HepG2 (cell line): ENCODE measurements around the gene STXBP4. TPM values are rescaled to one million over a fixed set of nuclear protein-coding genes. Genes with fewer than 3 reads are reported as not detected.

Experiments used
- ATAC-seq: fragments of 200-7000 bp; cut with Tn5 transposase; 3 replicates; pipeline ENCODE4 v1.9.1; 2020; ENCODE audit warnings: mild to moderate bottlenecking, moderate library complexity
- BruUV-seq: library from RNA; stranded (reverse); fragments of 400-500 nt; replicated peaks from 2 replicates; lab custom pipeline; 2021; lab: Mats Ljungman, UMichigan
- CTCF ChIA-PET: fragments of 300-600 bp; formaldehyde crosslinking; extraction: SDS; loops from one replicate; lab custom pipeline; 2021; ENCODE audit warnings: low total read pairs, inconsistent platforms, low intra/inter-chr PET ratio; lab: Yijun Ruan, JAX
- POLR2A ChIA-PET: fragments of 350-600 bp; sonication (Branson Sonifier 250); formaldehyde crosslinking; loops from one replicate; lab custom pipeline; 2020; ENCODE audit warnings: antibody characterized with exemption, inconsistent platforms; lab: Yijun Ruan, JAX
- DNase-seq: peaks from one replicate; pipeline ENCODE4 v3.0.0-alpha.2; 2015; ENCODE audit warnings: low spot score
- FAIRE-seq: peaks from 3 replicates; lab custom pipeline; 2011; peaks lifted over from hg19 to GRCh38; lab: Jason Lieb, UNC
- H2AFZ ChIP-seq: one replicate; pipeline ENCODE4 v1.6.1; 2011; ENCODE audit warnings: low read length, inconsistent platforms
- H3K27ac ChIP-seq: fragments of 300-600 bp; 3 replicates; pipeline ENCODE4 v1.8.0; 2011; ENCODE audit warnings: mixed run types, mild to moderate bottlenecking, mixed read lengths, low read length, inconsistent platforms; ENCODE audit not compliant: insufficient read depth; ENCODE audit errors: extremely low read length
- H3K27me3 ChIP-seq, 2 experiments: fragments of 200-600 bp in 1 of 2; 2 replicates in 1 of 2; 3 replicates in 1 of 2; pipeline versions ENCODE4 v1.6.0 to v1.8.0; 2011; ENCODE audit warnings: low read length in 2 of 2, mild to moderate bottlenecking in 2 of 2, moderate library complexity in 2 of 2, inconsistent platforms in 1 of 2; ENCODE audit not compliant: insufficient read depth in 2 of 2, control insufficient read depth in 1 of 2
- H3K36me3 ChIP-seq, 2 experiments: fragments of 200-600 bp in 1 of 2; replicated peaks in 1 of 2; 2 replicates in 1 of 2; 3 replicates in 1 of 2; pipeline versions ENCODE4 v1.5.1 to v1.8.0; 2011; ENCODE audit warnings: low read length in 2 of 2, inconsistent platforms in 1 of 2; ENCODE audit not compliant: insufficient read depth in 2 of 2, control insufficient read depth in 1 of 2
- H3K4me1 ChIP-seq: 2 replicates; pipeline ENCODE4 v1.5.1; 2012; ENCODE audit warnings: low read length, inconsistent platforms; ENCODE audit not compliant: insufficient read depth
- H3K4me2 ChIP-seq: 2 replicates; pipeline ENCODE4 v1.6.0; 2011; ENCODE audit warnings: low read depth, low read length, inconsistent platforms
- H3K4me3 ChIP-seq, 3 experiments: fragments of 200-600 bp in 1 of 3; sonication (generic), shearing (Covaris generic) in 1 of 3; replicated peaks in 1 of 3; 2 replicates each; pipeline ENCODE4 v1.5.1; 2011 to 2016; ENCODE audit warnings: low read length in 3 of 3, inconsistent platforms in 2 of 3, low read depth in 2 of 3, mild to moderate bottlenecking in 2 of 3, control low read depth in 1 of 3, mixed read lengths in 1 of 3; ENCODE audit not compliant: insufficient read depth in 1 of 3
- H3K79me2 ChIP-seq: one replicate; pipeline ENCODE4 v1.6.1; 2011; ENCODE audit warnings: low read length, inconsistent platforms; ENCODE audit not compliant: insufficient read depth
- H3K9ac ChIP-seq: 2 replicates; pipeline ENCODE4 v1.6.0; 2011; ENCODE audit warnings: mild to moderate bottlenecking, low read depth, low read length, inconsistent platforms; ENCODE audit not compliant: insufficient read depth
- H3K9me3 ChIP-seq: 2 replicates; pipeline ENCODE4 v1.5.1; 2012; ENCODE audit warnings: mild to moderate bottlenecking, low read length
- H4K20me1 ChIP-seq: 2 replicates; pipeline ENCODE4 v1.6.0; 2011; ENCODE audit warnings: inconsistent platforms, mild to moderate bottlenecking, low read length, moderate library complexity; ENCODE audit not compliant: insufficient read depth
- ATF7 ChIP-seq, 2 experiments: fragments of 450-650 bp in 1 of 2; sonication (generic) in 1 of 2; formaldehyde crosslinking in 1 of 2; IDR thresholded peaks; 2 replicates each; pipeline versions ENCODE4 v1.4.0 to v1.6.1; 2016 to 2020; ENCODE audit warnings: antibody characterized with exemption in 1 of 2, mild to moderate bottlenecking in 1 of 2, missing genetic modification reagents in 1 of 2
- CEBPB ChIP-seq: IDR thresholded peaks from 2 replicates; pipeline ENCODE4 v1.6.1; 2011; ENCODE audit warnings: low read depth, low read length, improper control_type of control experiment, borderline replicate concordance
- FOSL2 ChIP-seq: sonication (generic); formaldehyde crosslinking; IDR thresholded peaks from 2 replicates; pipeline ENCODE4 v1.4.0; 2020; ENCODE audit warnings: missing genetic modification reagents
- KAT8 ChIP-seq: IDR thresholded peaks from 2 replicates; pipeline ENCODE4 v1.6.1; 2016; ENCODE audit warnings: missing genetic modification reagents, missing compliant biosample characterization
- PCBP2 ChIP-seq: fragments of 200-400 bp; formaldehyde crosslinking; optimal IDR thresholded peaks from 2 replicates; pipeline ENCODE3; 2018; ENCODE audit warnings: low read length, low read depth; ENCODE audit not compliant: poor library complexity, severe bottlenecking
- ZNF678 ChIP-seq: sonication (generic); formaldehyde crosslinking; IDR thresholded peaks from 2 replicates; pipeline ENCODE4 v1.4.0; 2020; ENCODE audit warnings: mild to moderate bottlenecking, missing genetic modification reagents
- ZNF782 ChIP-seq: sonication (generic); formaldehyde crosslinking; IDR thresholded peaks from 2 replicates; pipeline ENCODE4 v1.4.0; 2020; ENCODE audit warnings: missing genetic modification reagents, mild to moderate bottlenecking, borderline replicate concordance
- WGBS: methylation state at CpG from one replicate; pipeline ENCODE4 v1.1.6; 2017; ENCODE audit warnings: low lambda C conversion rate; 5-methylcytosine and 5-hydroxymethylcytosine counted together
- in situ Hi-C: cut with HindIII; loops from 2 replicates; pipeline ENCODE4 v1.10.0; 2017; ENCODE audit warnings: low pct_unique_long_range_greater_than_20kb; ENCODE audit not compliant: extremely low pct_ligation_motif_present
- intact Hi-C: fragments of 100-400 bp; cut with micrococcal nuclease; formaldehyde crosslinking; loops from one replicate; pipeline ENCODE4 v1.10.0; 2022; ENCODE audit not compliant: unreplicated experiment
- polyA plus RNA-seq, 8 experiments: library from polyadenylated mRNA; depleted of rRNA in 3 of 8; stranded (reverse) in 7 of 8; unstranded in 1 of 8; fragments of >200 nt; fragmentation: Illumina TruSeq in 4 of 8; extraction: Trizol in 4 of 8; gene quantifications; 2 replicates each; pipeline versions ENCODE4 v1.2.1 to v1.2.3, GENCODE V29; 2011 to 2016; ENCODE audit warnings: low read depth in 4 of 8, missing spikeins in 1 of 8, mixed read lengths in 1 of 8; ENCODE audit not compliant: insufficient read depth in 1 of 8
- total RNA-seq, 5 experiments: library from RNA; depleted of rRNA; stranded (reverse); fragments of >200 nt; fragmentation: Illumina TruSeq; extraction: Trizol; gene quantifications; 2 replicates each; pipeline ENCODE4 v1.2.3, GENCODE V29; 2016; ENCODE audit warnings: low read depth in 1 of 5
- TF ChIP-seq, protein P1 (sequence below), 2 experiments: fragments of 450-650 bp in 1 of 2; sonication (generic) in 1 of 2; formaldehyde crosslinking; IDR thresholded peaks; 2 replicates each; pipeline versions ENCODE4 v1.5.0 to v1.8.0; 2020 to 2022; ENCODE audit warnings: mild to moderate bottlenecking in 1 of 2, missing genetic modification reagents in 1 of 2

Gene STXBP4
- total and polyA plus RNA-seq, 2 of the 13 experiments (the other 11 are each of a cell fraction or from before 2014, with no cell fraction given): 8.5 to 36.1 TPM

DNA sequence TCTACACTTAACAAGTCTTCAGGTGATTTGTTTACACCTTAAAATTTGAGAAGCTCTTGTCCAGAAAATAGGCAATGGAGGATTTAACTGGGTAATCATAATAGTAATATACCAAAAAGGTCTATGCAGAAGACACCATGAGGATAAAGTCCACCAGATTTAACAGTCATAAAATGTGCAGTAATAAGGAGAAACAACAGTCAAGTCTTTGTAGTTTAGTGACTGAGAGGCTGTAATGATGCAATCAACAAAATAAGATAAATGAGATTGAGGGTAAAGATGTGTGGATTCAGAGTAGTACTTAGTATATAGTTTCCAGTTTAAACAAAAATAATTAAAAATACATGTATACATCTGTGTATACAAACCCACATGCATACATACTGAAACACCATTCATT is 91.2 kb downstream of the STXBP4 start:
- Histone ChIP-seq H4K20me1 (no peaks in the 10 kb centered on the region), H2AFZ (no peak overlapping the region), H3K36me3 (no peaks in the 10 kb centered on the region), H3K9ac (no peak overlapping the region), H3K4me3 (no peak overlapping the region), H3K27me3 (no peaks in the 10 kb centered on the region), H3K4me2 (no peak overlapping the region), H3K79me2 (no peaks in the 10 kb centered on the region), H3K27ac (no peak overlapping the region), H3K4me1 (peaks cover 4% of the 10 kb centered on the region; the same call in 1 of the 2 replicates), H3K9me3 (no peaks in the 10 kb centered on the region)
- DNase-seq (no peak), FAIRE-seq (no peak), ATAC-seq (no peak)
- TF ChIP-seq, protein P1, sequence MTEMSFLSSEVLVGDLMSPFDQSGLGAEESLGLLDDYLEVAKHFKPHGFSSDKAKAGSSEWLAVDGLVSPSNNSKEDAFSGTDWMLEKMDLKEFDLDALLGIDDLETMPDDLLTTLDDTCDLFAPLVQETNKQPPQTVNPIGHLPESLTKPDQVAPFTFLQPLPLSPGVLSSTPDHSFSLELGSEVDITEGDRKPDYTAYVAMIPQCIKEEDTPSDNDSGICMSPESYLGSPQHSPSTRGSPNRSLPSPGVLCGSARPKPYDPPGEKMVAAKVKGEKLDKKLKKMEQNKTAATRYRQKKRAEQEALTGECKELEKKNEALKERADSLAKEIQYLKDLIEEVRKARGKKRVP (CRISPR knock-in tag; IDR thresholded peaks at IDR 0.05): peak in 1 of 2 experiments; percentile 28; a peak in 1 of 4 replicates
- TF ChIP-seq PCBP2 (no peak), CEBPB (0 out of 2 replicates have a peak, but pooled peaks have one; percentile 37), ATF7 (IDR thresholded peaks at IDR 0.05) (peak; percentile 56; the same call in 1 of the 2 replicates), ATF7 (CRISPR knock-in tag; IDR thresholded peaks at IDR 0.05) (no peak)
- intact Hi-C loops (loop anchor here (5.0 to 10.0 kb wide), 2 partner anchors 115 to 178 kb away; no protein-coding TSS in a partner anchor), in situ Hi-C loops (loop anchor here (10.0 kb wide), 1 partner anchor 295 kb away; no protein-coding TSS in a partner anchor)
- ChIA-PET POLR2A (no interaction called here), CTCF (no interaction called here)
- BruUV-seq: no TSS peak

DNA sequence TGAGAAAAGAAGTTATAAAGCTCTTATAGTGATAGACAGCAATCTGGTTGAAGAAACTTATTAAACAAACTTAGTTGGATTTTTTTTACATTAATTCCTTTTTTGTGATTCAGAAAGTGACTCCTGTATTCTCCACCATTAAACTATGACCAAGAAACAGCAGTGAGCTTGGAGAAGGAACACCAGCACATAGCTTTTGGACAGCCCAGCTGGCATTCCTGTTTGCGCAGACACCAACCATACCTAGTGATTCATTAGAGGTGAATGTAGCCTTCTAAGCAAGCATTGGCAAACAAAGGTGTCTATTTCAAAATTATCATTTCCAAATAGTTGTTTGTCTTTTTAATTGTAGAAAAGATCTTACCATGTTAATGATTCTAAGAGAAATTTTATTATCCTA is 94.4 kb downstream of the STXBP4 start:
- no peak overlapping the region for H3K27ac ChIP-seq
- in situ Hi-C loops (no loop called here), intact Hi-C loops (loop anchor here (2.0 to 5.0 kb wide), 2 partner anchors 50 to 174 kb away; no protein-coding TSS in a partner anchor)
- H3K4me2 ChIP-seq: no peak overlapping the region
- WGBS: 93% methylated on average over 1 of the region's 1 CpG
- no peak for ATAC-seq
- POLR2A ChIA-PET: no interaction called here
- no peak for TF ChIP-seq ZNF782 (CRISPR knock-in tag)
- TF ChIP-seq FOSL2 (CRISPR knock-in tag): peak; percentile 46; the same call in 1 of the 2 replicates
- no peak for TF ChIP-seq KAT8 (CRISPR knock-in tag)
- TF ChIP-seq ZNF678 (CRISPR knock-in tag): no peak
- H4K20me1 ChIP-seq: no peaks in the 10 kb centered on the region
- no peak for FAIRE-seq
- H3K9ac ChIP-seq: no peak overlapping the region
- no peaks in the 10 kb centered on the region for H3K36me3 ChIP-seq
- H3K9me3 ChIP-seq: no peaks in the 10 kb centered on the region
- H3K27me3 ChIP-seq: no peaks in the 10 kb centered on the region
- no TSS peak for BruUV-seq
- no peaks in the 10 kb centered on the region for H3K79me2 ChIP-seq
- H2AFZ ChIP-seq: no peak overlapping the region
- H3K4me1 ChIP-seq: peaks cover 14% of the 10 kb centered on the region
- H3K4me3 ChIP-seq: no peak overlapping the region
- no peak for DNase-seq
- CTCF ChIA-PET: no interaction called here
